Activated T-helper 17 cell treated with anti-CD3 and anti-CD28 coated beads, Interleukin-2, amount 50 U/mL, for 72 hours (primary cell): Measurements from ENCODE around the gene RAB26. TPM values are rescaled to one million over a fixed set of nuclear protein-coding genes. Genes with fewer than 3 reads are reported as not detected.

ENCODE experiments used
- ATAC-seq: fragments of 150-1000 bp; cut with Tn5 transposase; replicated peaks from 2 replicates; pipeline ENCODE4 v1.10.0; 2021; ENCODE audit warnings: mild to moderate bottlenecking, moderate library complexity
- H3K27ac Mint-ChIP-seq: one replicate; pipeline ENCODE4 v1.8.0; 2022; ENCODE audit warnings: mixed read lengths
- H3K27me3 Mint-ChIP-seq: one replicate; pipeline ENCODE4 v1.8.0; 2022; ENCODE audit warnings: mixed read lengths
- H3K36me3 Mint-ChIP-seq: one replicate; pipeline ENCODE4 v1.8.0; 2022; ENCODE audit warnings: low read depth, mild to moderate bottlenecking, mixed read lengths
- H3K4me1 Mint-ChIP-seq: one replicate; pipeline ENCODE4 v1.8.0; 2022; ENCODE audit warnings: mixed read lengths
- H3K4me3 Mint-ChIP-seq: one replicate; pipeline ENCODE4 v1.8.0; 2022; ENCODE audit warnings: mild to moderate bottlenecking, mixed read lengths
- H3K9me3 Mint-ChIP-seq: one replicate; pipeline ENCODE4 v1.8.0; 2022; ENCODE audit warnings: mixed read lengths
- total RNA-seq, 2 donors: library from RNA; stranded (reverse); gene quantifications; one replicate each; pipeline ENCODE4 v1.2.3, GENCODE V29; 2022

RAB26 gene
- total RNA-seq, 2 donors from 2014 or later: 0.28 to 0.34 TPM

GRCh38 chr16:2147378-2147777 lies 1.0 kb upstream of the RAB26 start:
- no peak overlapping the region for H3K4me3 Mint-ChIP-seq
- H3K36me3 Mint-ChIP-seq: peaks cover 16% of the 10 kb centered on the region
- no peak for ATAC-seq
- no peaks in the 10 kb centered on the region for H3K27me3 Mint-ChIP-seq
- H3K9me3 Mint-ChIP-seq: no peaks in the 10 kb centered on the region
- no peak overlapping the region for H3K27ac Mint-ChIP-seq
- peaks cover 4% of the 10 kb centered on the region for H3K4me1 Mint-ChIP-seq

- Mint-ChIP-seq H3K4me1 (peaks cover 4% of the 10 kb centered on the region), H3K27me3 (no peaks in the 10 kb centered on the region), H3K4me3 (peak overlapping the region; percentile 93), H3K36me3 (peaks cover 31% of the 10 kb centered on the region), H3K9me3 (no peaks in the 10 kb centered on the region), H3K27ac (no peak overlapping the region)
- ATAC-seq: no peak
Observed at GRCh38 chr16:2148714-2149629, 547 bp downstream of the RAB26 start.

- peaks cover 4% of the 10 kb centered on the region for H3K4me1 Mint-ChIP-seq
- peaks cover 40% of the 10 kb centered on the region for H3K36me3 Mint-ChIP-seq
- H3K27me3 Mint-ChIP-seq: no peaks in the 10 kb centered on the region
- H3K4me3 Mint-ChIP-seq: peak overlapping the region; percentile 93
- H3K9me3 Mint-ChIP-seq: no peaks in the 10 kb centered on the region
- no peak for ATAC-seq
- no peak overlapping the region for H3K27ac Mint-ChIP-seq
Observed at GRCh38 chr16:2149630-2150417, 1.4 kb downstream of the RAB26 start.

GRCh38 chr16:2150418-2151187 lies 2.2 kb downstream of the RAB26 start:
- peak overlapping the region; percentile 56 for H3K27ac Mint-ChIP-seq
- H3K36me3 Mint-ChIP-seq: peaks cover 48% of the 10 kb centered on the region
- peak overlapping the region; percentile 93 for H3K4me3 Mint-ChIP-seq
- H3K27me3 Mint-ChIP-seq: no peaks in the 10 kb centered on the region
- H3K9me3 Mint-ChIP-seq: no peaks in the 10 kb centered on the region
- no peak for ATAC-seq
- H3K4me1 Mint-ChIP-seq: peaks cover 4% of the 10 kb centered on the region

- Mint-ChIP-seq H3K4me1 (peaks cover 9% of the 10 kb centered on the region), H3K27ac (peak overlapping the region; percentile 56), H3K4me3 (peak overlapping the region; percentile 93), H3K9me3 (no peaks in the 10 kb centered on the region), H3K27me3 (no peaks in the 10 kb centered on the region), H3K36me3 (peaks cover 48% of the 10 kb centered on the region)
- no peak for ATAC-seq
Observed at GRCh38 chr16:2151188-2152091, 3.0 kb downstream of the RAB26 start.

- H3K27ac Mint-ChIP-seq: peak overlapping the region; percentile 82
- H3K4me3 Mint-ChIP-seq: peak overlapping the region; percentile 93
- no peaks in the 10 kb centered on the region for H3K9me3 Mint-ChIP-seq
- no peak for ATAC-seq
- H3K27me3 Mint-ChIP-seq: no peaks in the 10 kb centered on the region
- peaks cover 20% of the 10 kb centered on the region for H3K4me1 Mint-ChIP-seq
- H3K36me3 Mint-ChIP-seq: peaks cover 48% of the 10 kb centered on the region
Observed at GRCh38 chr16:2152695-2153506, 4.5 kb downstream of the RAB26 start.

- Mint-ChIP-seq H3K27ac (peak overlapping the region; percentile 82), H3K27me3 (no peaks in the 10 kb centered on the region), H3K4me3 (peak overlapping the region; percentile 93), H3K4me1 (peaks cover 20% of the 10 kb centered on the region), H3K9me3 (no peaks in the 10 kb centered on the region), H3K36me3 (peaks cover 48% of the 10 kb centered on the region)
- no peak for ATAC-seq
Observed at GRCh38 chr16:2154533-2155090, 6.2 kb downstream of the RAB26 start.

GRCh38 chr16:2155091-2155950 lies 6.9 kb downstream of the RAB26 start, which contains the start of gene TRAF7:
Gene TRAF7 (plus strand): TSS chr16:2155782. CDS start chr16:2163921, 8,139 bp downstream.
- ATAC-seq: peak; percentile 96
- Mint-ChIP-seq H3K27ac (peak within 1 kb of the TSS; percentile 82), H3K4me3 (peak within 1 kb of the TSS; percentile 93), H3K36me3 (peaks cover 48% of the 10 kb centered on the region), H3K4me1 (peaks cover 20% of the 10 kb centered on the region), H3K27me3 (no peaks in the 10 kb centered on the region), H3K9me3 (no peaks in the 10 kb centered on the region)

GRCh38 chr16:2155977-2156848 lies 7.8 kb downstream of the RAB26 start:
- H3K4me3 Mint-ChIP-seq: peak overlapping the region; percentile 93
- H3K4me1 Mint-ChIP-seq: peaks cover 18% of the 10 kb centered on the region
- ATAC-seq: no peak
- H3K27ac Mint-ChIP-seq: peak overlapping the region; percentile 82
- H3K36me3 Mint-ChIP-seq: peaks cover 44% of the 10 kb centered on the region
- H3K9me3 Mint-ChIP-seq: no peaks in the 10 kb centered on the region
- H3K27me3 Mint-ChIP-seq: no peaks in the 10 kb centered on the region

GRCh38 chr16:2156849-2157224 lies 8.4 kb downstream of the RAB26 start:
- ATAC-seq: no peak
- Mint-ChIP-seq H3K9me3 (no peaks in the 10 kb centered on the region), H3K27ac (peak overlapping the region; percentile 82), H3K27me3 (no peaks in the 10 kb centered on the region), H3K4me1 (peaks cover 15% of the 10 kb centered on the region), H3K36me3 (peaks cover 38% of the 10 kb centered on the region), H3K4me3 (peak overlapping the region; percentile 93)
